Adrenal gland (tissue), 5 donors: ENCODE measurements around the gene CIB2.

ENCODE experiments used
- CTCF ChIP-seq, 6 experiments: fragments of 450-650 bp in 4 of 6; fragments of 200-600 bp in 2 of 6; sonication (generic) in 1 of 6; IDR thresholded peaks; 1 replicate in 5 of 6; 2 replicates in 1 of 6; pipeline versions ENCODE4 v1.5.1 to v1.8.0; 2016 to 2021; ENCODE audit warnings: antibody characterized with exemption in 6 of 6, mild to moderate bottlenecking in 2 of 6, moderate library complexity in 1 of 6
- POLR2A ChIP-seq, 2 donors: fragments of 450-650 bp; IDR thresholded peaks; one replicate each; pipeline ENCODE4 v1.6.1; 2017; ENCODE audit warnings: antibody characterized with exemption in 2 of 2, mild to moderate bottlenecking in 2 of 2, moderate library complexity in 1 of 2
- donor health status: DM: no; HTN: no; CAD: no.

GRCh38 chr15:78133801-78134200 lies 2.6 kb upstream of the CIB2 start:
- TF ChIP-seq CTCF (IDR thresholded peaks at IDR 0.05): no peak
- no peak for TF ChIP-seq POLR2A (IDR thresholded peaks at IDR 0.05)
